Mucosa of stomach (tissue), 1 donor: ENCODE results near the gene MB.
"Not testable (repeated sequence)": the region's sequence is repeated elsewhere in the genome, so short reads cannot be mapped to it uniquely, and the experiment has no call there.

ENCODE experiments used
- H3K27me3 ChIP-seq: one replicate; pipeline ENCODE4 v1.7.0; 2013; ENCODE audit warnings: mild to moderate bottlenecking, low read length; ENCODE audit not compliant: control insufficient read depth, insufficient read depth
- H3K36me3 ChIP-seq: one replicate; pipeline ENCODE4 v1.7.0; 2013; ENCODE audit warnings: low read length; ENCODE audit not compliant: control insufficient read depth, insufficient read depth
- H3K4me1 ChIP-seq: one replicate; pipeline ENCODE4 v1.7.0; 2013; ENCODE audit warnings: mild to moderate bottlenecking, low read length; ENCODE audit not compliant: control insufficient read depth, insufficient read depth
- H3K4me3 ChIP-seq: one replicate; pipeline ENCODE4 v1.7.0; 2013; ENCODE audit warnings: low read length
- H3K9ac ChIP-seq: one replicate; pipeline ENCODE4 v1.7.0; 2013; ENCODE audit warnings: mild to moderate bottlenecking, low read length, moderate library complexity
- H3K9me3 ChIP-seq: one replicate; pipeline ENCODE4 v1.7.0; 2013; ENCODE audit warnings: mild to moderate bottlenecking, low read length, moderate library complexity; ENCODE audit not compliant: control insufficient read depth
- donor health status: Pancreatic carcinoma.

MB gene

GRCh38 chr22:35617137-35617755 lies at the start of gene MB:
MB (minus strand) TSS chr22:35617329; CDS start chr22:35617257, 72 bp downstream.
- no peaks in the 10 kb centered on the region for H3K9me3 ChIP-seq
- H3K36me3 ChIP-seq: no peaks in the 10 kb centered on the region
- no peaks in the 10 kb centered on the region for H3K27me3 ChIP-seq
- no peak within 1 kb of the TSS for H3K9ac ChIP-seq
- H3K4me1 ChIP-seq: peaks cover 2% of the 10 kb centered on the region
- no peak within 1 kb of the TSS for H3K4me3 ChIP-seq

GRCh38 chr22:35666699-35667098 lies 49.6 kb upstream of the MB start:
- H3K27me3 ChIP-seq: not testable (repeated sequence)

DNA sequence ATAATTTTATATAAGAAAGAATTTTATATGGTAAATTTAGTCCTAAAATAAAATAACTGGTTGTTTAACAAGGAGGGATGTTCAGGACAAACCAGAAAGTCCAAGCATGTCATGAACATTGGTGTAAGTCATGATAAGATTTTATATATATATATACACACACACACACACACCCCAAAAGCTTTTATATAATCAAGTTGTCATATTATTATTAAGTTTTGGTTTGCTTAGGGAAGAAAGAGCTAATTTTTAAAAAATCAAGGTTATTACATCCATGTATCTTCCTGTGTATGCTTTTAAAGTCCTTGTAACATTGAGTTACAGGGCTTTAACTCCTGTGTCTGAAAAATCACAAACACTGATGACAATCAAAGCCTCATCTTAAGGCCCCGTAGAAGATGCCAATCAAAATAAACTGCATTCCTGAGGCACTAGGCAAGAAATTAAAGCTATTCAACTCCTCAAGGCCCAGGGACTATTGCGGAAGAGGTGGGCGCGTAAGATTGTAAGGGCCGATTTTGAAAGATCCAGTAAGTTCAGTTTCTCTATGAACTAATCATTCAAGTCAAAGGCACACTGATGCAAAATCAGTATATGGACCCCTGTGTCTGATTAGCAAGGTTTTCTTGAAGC lies 47.9 kb upstream of the MB start:
- H3K27me3 ChIP-seq: no peaks in the 10 kb centered on the region
- no peaks in the 10 kb centered on the region for H3K9me3 ChIP-seq
- no peak overlapping the region for H3K4me3 ChIP-seq
- H3K4me1 ChIP-seq: peaks cover 17% of the 10 kb centered on the region
- H3K36me3 ChIP-seq: peaks cover 6% of the 10 kb centered on the region
- H3K9ac ChIP-seq: no peak overlapping the region

More at GRCh38 chr22:35666699-35667098, 49.6 kb upstream of the MB start:
- not testable (repeated sequence) for H3K4me1 ChIP-seq, H3K9me3 ChIP-seq, H3K36me3 ChIP-seq, H3K4me3 ChIP-seq, H3K9ac ChIP-seq

DNA sequence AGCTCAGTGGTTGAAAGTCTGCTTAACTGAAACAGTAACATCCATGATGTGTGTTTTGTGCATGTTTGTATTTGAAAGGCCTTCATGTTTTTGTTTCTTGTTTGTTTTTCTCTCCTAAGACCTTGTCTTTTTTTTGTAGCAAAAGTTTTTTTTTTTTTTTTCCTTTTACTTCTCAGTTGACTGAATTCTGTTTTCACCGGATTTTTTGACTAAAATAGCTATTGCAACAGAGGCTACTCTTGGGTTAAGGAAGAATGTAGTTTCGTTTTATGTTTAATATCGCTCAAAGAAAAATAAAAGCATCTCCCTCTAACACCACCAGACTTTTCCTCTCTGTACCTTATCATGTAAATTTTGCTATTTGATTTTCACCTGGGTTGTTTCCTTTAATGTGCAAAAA lies 46.2 kb upstream of the MB start:
- peaks cover 17% of the 10 kb centered on the region for H3K4me1 ChIP-seq
- H3K9ac ChIP-seq: no peak overlapping the region
- H3K36me3 ChIP-seq: peaks cover 12% of the 10 kb centered on the region
- H3K4me3 ChIP-seq: no peak overlapping the region
- H3K27me3 ChIP-seq: no peaks in the 10 kb centered on the region
- no peaks in the 10 kb centered on the region for H3K9me3 ChIP-seq

GRCh38 chr22:35662914-35663313 lies 45.8 kb upstream of the MB start:
- Histone ChIP-seq H3K4me3 (no peak overlapping the region), H3K9ac (no peak overlapping the region), H3K36me3 (peaks cover 12% of the 10 kb centered on the region)

GRCh38 chr22:35661464-35661863 lies 44.3 kb upstream of the MB start:
- Histone ChIP-seq H3K9ac (no peak overlapping the region), H3K9me3 (no peaks in the 10 kb centered on the region), H3K4me1 (peaks cover 22% of the 10 kb centered on the region), H3K36me3 (peaks cover 12% of the 10 kb centered on the region), H3K4me3 (no peak overlapping the region), H3K27me3 (no peaks in the 10 kb centered on the region)

More at GRCh38 chr22:35662914-35663313, 45.8 kb upstream of the MB start:
- no peaks in the 10 kb centered on the region for H3K9me3 ChIP-seq
- H3K27me3 ChIP-seq: no peaks in the 10 kb centered on the region
- H3K4me1 ChIP-seq: peaks cover 17% of the 10 kb centered on the region

DNA sequence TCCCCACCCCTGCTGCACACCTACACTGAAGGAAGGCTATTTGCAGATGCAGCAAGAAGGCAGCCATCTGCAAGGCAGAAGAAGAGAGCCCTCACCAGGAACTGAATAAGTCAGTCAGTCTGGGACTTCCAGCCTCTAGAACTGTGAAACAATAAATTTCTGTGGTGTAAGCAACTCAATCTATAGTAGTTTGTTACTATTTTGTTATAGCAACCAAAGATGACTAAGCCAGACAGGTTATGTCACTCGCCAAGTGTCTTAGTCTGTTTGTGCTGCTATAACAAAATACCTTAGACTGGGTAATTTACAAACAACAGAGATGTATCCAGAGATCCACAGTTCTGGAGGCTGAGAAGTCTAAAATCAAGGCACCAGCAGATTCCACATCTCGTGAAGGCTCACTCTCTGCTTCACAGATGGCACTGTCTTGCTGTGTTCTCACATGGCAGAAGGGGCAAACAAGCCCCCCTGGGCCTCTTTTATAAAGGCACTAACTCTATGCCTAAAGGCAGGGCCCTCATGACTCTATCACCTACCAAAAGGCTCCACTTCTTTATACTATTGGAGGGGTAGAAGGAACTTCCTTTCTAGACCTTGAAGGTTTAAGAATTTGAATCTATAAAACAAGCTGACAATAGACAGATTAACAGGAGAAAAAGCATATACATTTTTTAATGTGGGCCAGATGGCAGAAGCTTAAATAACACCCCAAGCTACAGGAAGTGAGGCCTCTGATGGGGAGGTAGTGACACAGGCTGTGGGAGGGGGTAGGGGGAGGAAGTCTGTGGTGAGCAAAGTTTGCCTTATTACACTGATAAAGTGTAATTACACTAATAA lies 43.4 kb upstream of the MB start:
- H3K4me1 ChIP-seq: peaks cover 25% of the 10 kb centered on the region
- H3K4me3 ChIP-seq: no peak overlapping the region
- H3K36me3 ChIP-seq: peaks cover 12% of the 10 kb centered on the region
- no peaks in the 10 kb centered on the region for H3K27me3 ChIP-seq
- H3K9me3 ChIP-seq: no peaks in the 10 kb centered on the region
- H3K9ac ChIP-seq: no peak overlapping the region

DNA sequence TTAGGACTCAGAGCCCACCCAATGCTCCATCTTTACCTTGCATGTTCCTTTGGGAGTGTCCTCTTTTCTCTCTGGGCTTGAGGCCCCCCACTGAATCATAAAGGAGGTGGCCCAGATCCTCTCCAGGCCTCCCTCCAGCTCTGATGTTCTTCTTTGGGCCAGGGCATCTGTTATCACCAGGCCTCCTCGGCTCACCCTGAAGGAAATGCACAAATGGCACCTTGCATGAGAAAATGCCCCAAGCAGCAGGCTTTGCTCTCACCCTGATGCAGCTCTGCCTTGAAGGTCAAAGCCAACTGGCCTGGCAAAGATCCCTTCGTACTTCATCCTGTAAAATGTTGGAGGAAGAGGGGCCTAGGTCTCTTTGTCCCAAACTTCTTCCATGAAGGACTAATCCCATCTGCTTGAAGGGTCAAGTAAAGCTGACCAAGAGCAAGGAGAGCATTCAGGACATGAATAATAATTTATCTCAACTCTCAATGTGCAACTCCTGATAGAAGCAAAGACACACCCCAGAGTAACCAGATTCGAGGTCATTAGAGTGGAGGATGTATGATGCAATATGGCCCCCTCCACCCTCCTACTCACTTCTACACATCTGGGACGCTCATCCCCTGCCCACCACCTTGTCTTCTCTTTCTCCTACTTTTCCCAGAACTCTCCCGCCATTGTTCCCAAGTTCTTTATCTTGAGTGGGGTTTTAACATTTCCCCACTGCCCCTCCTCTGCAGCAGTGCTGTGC lies 40.6 kb upstream of the MB start:
- H3K4me3 ChIP-seq: no peak overlapping the region
- no peaks in the 10 kb centered on the region for H3K27me3 ChIP-seq
- H3K9me3 ChIP-seq: no peaks in the 10 kb centered on the region
- H3K36me3 ChIP-seq: peaks cover 12% of the 10 kb centered on the region
- no peak overlapping the region for H3K9ac ChIP-seq
- peaks cover 25% of the 10 kb centered on the region for H3K4me1 ChIP-seq

GRCh38 chr22:35656284-35656752 lies 39.2 kb upstream of the MB start:
- no peak overlapping the region for H3K9ac ChIP-seq
- no peaks in the 10 kb centered on the region for H3K27me3 ChIP-seq
- peaks cover 20% of the 10 kb centered on the region for H3K4me1 ChIP-seq
- H3K9me3 ChIP-seq: no peaks in the 10 kb centered on the region
- H3K4me3 ChIP-seq: no peak overlapping the region
- peaks cover 7% of the 10 kb centered on the region for H3K36me3 ChIP-seq

DNA sequence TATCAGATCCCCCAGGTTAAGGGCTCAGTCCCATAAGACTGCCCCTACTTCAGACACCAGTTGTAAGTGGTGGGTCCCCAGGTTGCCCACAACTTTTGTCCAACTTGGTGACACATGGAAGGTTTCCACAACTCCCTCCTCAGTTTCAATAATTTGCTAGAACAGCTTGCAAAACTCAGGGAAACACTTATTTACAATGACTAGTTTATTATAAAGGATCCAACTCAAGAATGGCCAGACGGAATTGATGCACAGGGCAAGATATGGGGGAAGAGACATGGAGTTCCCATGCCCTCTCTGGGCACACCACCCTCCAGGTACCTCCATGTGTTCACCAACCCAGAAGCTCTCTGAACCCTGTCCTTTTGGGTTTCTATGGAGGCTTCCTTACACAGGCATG lies 36.7 kb upstream of the MB start:
- Histone ChIP-seq H3K9me3 (no peaks in the 10 kb centered on the region), H3K9ac (no peak overlapping the region), H3K4me3 (no peak overlapping the region), H3K27me3 (no peaks in the 10 kb centered on the region), H3K36me3 (no peaks in the 10 kb centered on the region), H3K4me1 (peaks cover 16% of the 10 kb centered on the region)

DNA sequence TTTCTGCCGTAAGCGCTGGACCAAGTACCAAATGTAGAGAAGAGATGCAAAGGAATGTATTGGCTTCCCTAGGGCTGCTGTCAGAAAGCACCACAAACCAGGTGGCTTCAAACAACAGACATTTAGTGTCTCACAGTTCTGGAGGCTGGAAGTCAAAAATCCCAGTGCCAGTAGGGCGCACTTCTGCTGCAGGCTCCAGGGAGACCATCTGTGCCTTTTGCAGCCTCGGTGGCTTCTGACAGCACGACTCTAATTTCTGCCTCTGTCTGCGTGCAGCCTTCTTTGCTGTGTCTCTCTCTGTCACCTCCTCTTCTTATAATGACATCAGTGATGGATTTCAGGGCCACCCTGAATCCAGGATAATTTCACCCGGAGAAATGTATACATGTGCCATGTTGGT lies 34.0 kb upstream of the MB start:
- Histone ChIP-seq H3K4me3 (no peak overlapping the region), H3K9ac (no peak overlapping the region), H3K9me3 (no peaks in the 10 kb centered on the region), H3K36me3 (no peaks in the 10 kb centered on the region), H3K27me3 (no peaks in the 10 kb centered on the region), H3K4me1 (peaks cover 8% of the 10 kb centered on the region)
